ENCODE data around the gene SPATA33.

Gene SPATA33

DNA sequence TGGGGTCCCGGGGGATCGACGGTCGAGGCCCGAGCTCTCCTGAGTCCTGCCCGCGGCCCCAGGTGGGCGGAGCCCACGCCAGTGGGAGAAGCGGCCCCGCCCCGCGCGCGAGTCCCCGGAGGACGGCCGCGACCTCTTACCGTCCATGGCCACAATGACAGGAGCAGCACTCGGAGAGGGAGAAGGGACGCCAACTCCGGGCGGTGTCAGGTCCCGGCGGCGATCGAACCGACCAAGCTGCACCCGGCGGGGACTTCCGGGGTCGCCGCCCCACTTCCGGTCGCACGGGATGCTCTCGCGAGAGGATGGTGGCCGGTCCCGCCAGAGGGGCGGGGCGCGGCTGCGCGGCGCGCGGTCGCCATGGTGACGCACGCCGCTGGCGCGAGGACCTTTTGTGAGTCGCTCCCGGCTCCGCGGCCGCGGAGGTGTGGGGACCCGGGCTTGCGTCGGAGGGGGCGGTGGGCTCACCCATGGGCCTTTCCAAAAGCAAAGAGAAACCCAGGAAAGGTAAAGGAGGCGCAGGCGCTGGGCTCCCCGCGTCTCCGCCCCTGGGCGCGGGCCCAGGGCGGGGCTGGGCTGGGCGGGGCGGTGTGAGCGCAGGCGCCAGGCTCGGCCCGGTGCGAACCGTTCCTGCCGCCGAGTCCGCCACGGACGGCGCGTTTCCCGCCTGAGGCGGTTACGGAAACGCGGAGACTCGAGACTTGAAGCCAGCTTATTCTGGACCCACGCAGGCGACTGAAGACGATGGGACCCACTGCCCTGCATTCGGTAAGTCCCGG, at the start of gene SPATA33, which contains the start of gene CHMP1A:
Gene SPATA33, plus strand, starts transcription at position 395 of the 779 bp plus-strand sequence. Its CDS starts 76 bp downstream, at position 471.
Gene CHMP1A, minus strand, starts transcription at position 267 of the 779 bp plus-strand sequence. Its CDS starts 120 bp downstream, at position 147.
- peak; percentile 46 for DNase-seq

DNA sequence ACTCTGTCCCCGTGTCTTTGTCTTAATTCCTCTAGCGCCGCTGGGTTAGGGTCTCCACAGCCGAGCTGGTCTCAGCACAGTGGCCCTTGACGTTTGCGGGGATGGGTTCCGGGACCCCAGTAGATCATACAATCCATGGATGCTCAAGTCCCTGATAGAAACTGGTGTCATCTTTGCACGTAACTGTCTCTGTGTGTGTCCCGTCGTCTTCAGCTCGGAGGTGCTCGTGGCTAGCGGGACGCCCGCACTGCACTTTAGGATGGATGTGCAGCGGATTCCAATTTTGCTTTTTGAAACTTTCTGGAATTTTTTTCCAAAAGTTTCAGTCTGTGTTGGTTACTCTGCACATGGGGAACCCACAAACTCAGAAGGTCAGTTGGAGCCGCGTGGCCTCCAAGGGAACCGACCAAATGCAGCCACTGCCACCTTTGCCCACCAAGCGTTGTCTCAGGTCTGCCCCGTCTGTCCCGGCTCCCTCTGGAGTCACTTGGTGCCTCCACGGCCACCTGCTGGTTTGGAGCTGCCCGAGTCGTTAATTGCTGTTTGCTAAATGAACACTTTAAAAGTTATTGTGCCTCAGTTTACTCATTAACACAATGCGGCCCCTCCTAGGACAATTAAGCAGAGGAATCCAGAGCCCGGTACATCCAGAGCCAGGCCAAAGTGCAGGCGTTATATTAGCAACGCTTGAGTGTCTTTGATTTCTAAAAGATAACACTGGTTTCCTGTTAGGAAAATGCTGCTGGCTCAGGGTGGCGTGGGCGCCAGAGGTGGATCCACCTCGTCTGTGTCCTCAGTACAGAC, 49.5 kb upstream of the SPATA33 start:
- no peak for DNase-seq

DNA sequence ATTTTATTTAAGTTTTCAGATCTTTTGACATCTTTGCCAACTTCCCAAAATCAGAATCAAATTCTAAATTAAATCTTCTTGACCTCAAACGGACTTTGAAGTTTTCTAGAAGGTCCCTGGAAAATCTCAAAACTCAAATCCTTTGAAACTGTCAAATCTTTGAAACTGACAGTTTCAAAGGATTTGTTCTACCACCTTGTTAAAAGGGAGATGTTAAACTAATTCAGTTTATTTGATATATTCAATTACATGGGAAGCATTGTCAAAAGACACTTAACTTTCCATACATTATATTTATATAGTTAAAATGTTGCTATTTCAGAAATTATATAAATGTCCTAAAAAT, 47.6 kb upstream of the SPATA33 start:
- DNase-seq, result no peak

DNA sequence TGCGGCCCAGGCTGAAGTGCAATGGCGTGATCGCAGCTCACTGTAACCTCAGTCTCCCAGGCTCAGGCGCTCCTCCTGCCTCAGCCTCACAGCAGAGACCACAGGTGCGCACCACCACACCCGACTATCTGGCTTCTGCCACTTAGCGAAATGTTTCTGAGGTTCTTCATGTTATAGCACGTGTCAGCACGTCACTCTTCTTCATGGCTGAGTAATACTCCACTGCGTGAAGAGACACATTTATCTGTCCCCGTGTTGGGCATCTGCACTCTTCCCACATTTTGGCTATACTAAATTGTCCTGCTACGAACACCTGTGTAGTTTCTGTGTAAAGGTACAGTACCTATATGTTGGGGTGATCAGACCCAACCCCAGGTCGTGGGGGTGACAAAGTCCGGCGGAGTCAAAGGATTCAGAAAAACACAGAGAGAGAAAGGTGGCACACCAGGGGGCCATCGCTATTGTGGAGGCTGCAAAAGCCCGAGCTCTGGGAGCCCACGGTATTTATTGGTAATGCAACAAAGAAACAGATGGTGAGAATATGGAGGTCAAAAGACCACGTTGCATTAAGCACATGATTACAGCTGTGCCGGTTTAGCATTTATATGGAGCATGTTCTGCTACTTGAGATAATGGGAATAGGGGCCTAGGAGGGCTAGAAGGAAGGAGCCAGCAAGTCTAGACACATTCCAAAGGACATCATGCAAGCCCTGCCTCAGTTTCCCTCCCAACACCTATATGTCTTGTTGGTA, 45.0 kb upstream of the SPATA33 start:
- no peak for DNase-seq

DNA sequence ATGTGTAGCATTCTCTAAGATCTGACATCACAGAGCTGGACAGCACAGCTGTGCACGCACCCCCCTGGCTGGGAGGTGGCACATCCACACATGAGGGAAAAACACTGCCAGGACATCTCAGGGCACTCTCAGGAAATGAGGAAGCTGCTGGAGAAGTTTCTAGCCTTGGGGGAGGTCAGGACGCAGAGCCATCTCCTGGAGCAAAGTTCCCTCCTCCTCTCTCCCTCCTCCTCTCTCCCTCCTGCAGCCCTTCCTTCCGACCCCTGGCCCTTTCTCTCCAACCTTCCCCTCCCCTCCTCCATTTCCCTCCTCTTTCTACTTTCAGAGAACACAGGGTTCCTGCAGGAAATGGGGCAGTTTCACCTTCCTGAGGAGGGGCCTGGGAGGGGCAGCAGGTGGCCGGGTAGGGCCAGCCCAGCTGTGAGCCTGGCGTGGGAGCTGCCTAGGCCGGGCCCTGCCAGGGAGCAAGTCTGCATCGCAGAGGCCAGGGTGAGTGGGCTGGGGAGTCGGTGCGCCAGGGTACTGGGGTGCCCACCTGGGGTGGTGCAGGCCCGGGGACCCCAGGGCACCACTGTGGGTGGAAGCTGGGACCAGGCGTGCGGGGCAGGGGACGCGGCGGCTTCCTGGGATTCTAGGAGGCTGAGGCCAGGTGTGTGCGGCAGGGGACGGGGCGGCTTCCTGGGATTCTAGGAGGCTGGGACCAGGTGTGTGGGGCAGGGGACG, 44.2 kb upstream of the SPATA33 start, which contains the start of gene DPEP1:
Gene DPEP1, plus strand, starts transcription at position 412 of the 723 bp plus-strand sequence. CDS start 16,769 bp downstream, outside the sequence.
- DNase-seq, result peak; percentile 68

DNA sequence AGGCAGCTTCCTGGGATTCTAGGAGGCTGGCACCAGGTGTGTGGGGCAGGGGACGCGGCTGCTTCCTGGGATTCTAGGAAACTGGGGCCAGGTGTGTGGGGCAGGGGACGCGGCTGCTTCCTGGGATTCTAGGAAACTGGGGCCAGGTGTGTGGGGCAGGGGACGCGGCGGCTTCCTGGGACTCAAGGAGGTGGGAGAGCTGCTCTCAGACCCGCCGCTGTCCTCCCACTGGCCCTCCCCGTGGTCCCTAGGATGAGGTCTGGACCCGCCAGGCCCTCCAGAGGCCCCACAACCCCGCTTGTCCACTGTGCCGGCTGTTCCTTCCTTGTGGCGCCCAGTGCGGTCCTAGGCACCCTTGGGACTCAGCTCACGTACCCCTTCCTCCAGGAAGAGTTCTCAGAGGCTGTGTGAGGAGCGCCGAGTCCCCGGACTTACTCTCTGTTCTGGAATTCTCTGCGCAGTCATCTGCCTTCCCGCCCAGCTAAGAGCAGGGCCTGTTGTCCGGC, 43.6 kb upstream of the SPATA33 start:
- DNase-seq, result no peak

DNA sequence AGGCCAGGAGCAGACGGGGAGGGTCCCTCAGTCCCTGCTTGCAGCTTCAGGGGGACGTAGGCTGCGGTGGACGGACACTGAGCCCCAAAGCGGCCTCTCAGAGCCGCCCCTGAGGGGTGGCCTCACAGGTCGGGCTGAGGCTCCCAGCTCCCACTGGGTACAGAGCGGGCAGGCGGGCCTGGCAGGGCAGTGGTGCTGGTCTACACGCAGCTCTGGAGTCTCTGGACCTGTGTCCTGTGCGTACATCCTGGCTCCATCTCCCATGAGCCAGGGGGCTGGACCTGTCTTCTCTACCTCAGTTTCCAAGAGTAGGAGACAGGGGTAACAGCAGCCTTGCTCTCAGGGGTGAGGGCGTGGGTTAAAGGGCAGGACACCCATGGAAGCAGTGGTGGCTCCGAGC, 42.5 kb upstream of the SPATA33 start:
- DNase-seq, result no peak

DNA sequence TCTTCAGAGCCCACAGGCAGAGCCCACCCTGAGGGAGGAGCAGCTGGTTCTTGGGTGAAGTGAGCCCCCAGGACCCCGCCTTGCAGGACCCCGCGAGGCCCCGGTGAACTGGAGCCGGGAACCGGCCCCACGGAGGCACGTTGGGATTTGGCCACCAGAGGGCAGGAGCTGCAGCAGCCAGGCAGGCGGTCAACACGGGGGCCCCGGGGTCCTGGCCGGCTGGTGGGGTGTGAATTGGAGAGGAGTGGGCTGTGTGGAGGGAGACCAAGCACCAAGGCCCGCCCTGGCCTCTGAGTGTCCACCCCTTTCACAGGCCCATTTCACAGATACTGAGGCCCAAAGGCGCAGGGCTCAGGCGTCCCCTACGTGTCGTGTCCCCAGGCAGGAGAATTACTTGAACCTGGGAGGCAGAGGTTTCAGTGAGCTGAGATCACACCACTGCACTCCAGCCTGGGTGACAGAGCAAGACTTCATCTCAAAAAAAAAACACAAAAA, 42.0 kb upstream of the SPATA33 start:
- DNase-seq, result no peak

DNA sequence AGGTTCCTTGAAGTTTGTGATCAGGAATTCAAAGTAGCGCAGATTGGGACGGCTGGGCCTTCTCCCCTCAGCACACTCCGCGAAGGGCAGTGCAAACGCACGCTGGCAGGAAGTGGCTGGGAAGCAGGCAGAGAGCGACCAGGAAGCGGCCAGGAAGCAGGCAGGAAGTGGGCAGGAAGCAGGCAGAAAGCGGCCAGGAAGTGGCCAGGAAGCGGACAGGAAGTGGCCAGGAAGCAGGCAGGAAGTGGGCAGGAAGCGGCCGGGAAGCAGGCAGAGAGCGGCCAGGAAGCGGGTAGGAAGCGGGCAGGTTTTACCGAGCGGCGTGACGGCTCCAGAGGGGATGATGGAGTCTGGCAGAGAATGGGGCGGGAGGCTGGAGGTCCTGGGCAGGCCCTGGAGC, 41.0 kb upstream of the SPATA33 start:
- DNase-seq, result no peak

DNA sequence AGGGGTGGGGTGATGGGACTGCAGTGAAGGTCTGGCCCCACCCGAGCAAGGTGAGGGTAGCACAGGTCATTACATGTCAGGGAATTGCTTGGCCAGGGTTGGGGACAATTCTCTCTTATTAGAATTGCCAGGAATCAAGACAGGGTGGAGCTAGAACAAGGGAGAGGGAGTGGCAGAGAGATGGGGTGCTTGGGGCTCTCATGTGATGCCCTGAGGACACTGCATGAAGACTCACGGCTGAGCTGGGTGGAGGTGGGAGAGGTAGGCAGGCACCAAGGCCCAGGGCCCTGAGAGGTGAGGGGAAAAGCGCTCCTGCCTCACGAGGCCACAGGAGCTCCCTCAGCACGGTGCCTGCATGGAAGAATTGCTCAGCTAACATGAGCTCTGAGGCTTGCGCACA, 40.6 kb upstream of the SPATA33 start:
- no peak for DNase-seq

DNA sequence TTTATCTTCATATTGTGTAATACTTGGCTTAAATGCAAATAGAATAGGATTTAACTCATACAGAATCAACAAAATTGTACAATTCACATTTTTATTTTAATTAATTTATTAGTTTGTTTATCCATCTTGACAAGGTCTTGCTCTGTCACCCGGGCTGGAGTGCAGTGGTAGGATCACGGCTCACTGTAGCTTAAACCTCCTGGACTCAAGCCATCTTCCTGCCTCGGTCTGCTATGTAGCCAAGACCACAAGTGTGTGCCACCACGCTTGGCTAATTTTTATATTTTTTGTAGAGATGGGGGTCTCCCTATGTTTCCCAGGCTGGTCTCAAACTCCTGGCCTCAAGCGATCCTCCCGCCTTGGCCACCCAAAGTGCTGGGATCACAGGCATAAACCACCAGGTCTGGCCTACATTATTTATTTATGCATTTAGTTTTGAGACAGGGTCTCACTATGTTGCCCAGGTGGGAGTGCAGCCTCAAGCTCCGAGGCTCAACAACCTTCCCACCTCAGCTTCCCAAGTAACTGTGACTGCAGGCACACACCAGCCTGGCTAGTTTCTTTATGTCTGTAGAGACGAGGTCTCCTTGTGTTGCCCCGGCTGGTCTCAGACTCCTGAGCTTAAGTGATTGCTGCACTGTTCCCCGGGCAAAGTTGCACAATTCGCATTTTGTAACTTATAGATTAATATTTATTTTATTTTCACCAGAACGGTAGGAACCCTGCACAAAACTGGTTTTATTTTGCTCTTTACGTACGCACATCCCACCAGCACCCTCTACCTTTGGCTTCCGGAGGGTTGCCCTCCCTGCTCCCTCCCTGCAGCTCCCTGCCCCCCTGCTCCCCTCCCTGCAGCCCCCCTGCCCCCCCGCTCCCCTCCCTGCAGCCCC, 39.3 kb upstream of the SPATA33 start:
- peak; percentile 23 for DNase-seq

DNA sequence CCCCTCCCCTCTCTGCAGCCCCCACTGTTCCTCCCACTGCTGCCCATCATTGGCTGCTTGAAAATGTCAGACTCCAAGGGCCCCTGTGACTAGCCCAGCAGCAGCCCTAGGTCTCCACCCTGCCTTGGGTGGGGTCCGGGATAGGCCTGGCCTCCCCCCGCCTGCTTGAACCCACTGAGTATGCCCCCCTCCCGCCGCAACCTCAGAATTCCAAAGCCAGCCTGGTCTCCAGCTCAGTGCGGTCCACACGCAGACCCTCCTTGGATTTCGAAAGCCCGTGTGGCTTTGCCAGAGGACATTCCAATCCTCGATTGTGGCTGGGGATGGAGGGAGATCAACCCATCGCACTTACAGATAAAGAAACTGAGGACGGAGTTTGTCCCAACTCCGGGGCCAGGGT, 37.8 kb upstream of the SPATA33 start:
- no peak for DNase-seq

DNA sequence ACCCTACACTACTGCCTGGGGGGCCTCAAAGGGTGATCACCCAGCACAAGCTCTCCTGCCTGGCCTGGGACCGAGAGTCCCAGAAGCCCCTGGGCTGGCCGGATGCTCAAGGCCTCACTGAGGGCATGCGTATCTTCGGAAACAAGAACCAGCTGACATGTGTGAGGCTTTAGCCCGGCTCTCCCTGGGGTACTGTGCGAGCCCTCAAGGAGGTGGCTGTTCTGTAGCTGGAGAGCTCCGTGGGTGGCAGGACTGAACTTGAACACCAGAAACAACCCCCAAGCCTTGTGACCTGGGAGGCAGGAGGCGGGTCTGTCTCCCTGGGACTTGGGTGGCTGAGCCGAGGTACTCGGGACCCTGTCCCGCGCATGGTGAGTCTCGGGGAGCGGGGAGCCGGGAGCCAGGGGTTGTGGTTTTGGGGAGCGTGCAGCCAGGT, 37.2 kb upstream of the SPATA33 start:
- no peak for DNase-seq

DNA sequence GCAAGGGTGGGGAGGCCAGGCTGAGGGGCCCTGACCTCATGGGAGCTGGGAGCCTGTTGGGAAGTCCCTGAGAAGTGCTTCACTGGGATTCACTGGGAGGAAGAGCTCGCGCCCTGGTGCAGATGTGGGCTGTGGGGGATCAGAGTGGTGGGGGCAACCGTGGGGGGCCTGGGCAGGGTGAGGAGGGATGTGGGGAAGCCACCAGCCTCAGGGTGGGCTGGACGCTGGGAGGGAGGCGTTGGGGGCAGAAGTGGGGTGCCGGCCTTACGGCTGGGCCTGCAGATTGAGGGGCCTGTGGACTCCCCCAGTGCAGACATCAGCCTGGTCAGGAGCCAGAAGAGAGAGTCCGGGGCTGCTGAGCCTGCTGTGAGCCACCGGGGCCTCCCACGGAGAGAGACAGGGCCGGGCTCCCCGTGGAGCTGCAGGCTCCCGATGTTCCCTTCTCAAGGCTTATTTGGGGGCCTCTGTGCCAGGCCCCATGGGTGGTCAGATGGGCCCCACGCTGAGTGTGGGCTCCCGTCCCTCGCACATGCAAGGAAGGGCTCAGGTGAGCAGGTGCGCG, 36.4 kb upstream of the SPATA33 start:
- no peak for DNase-seq

DNA sequence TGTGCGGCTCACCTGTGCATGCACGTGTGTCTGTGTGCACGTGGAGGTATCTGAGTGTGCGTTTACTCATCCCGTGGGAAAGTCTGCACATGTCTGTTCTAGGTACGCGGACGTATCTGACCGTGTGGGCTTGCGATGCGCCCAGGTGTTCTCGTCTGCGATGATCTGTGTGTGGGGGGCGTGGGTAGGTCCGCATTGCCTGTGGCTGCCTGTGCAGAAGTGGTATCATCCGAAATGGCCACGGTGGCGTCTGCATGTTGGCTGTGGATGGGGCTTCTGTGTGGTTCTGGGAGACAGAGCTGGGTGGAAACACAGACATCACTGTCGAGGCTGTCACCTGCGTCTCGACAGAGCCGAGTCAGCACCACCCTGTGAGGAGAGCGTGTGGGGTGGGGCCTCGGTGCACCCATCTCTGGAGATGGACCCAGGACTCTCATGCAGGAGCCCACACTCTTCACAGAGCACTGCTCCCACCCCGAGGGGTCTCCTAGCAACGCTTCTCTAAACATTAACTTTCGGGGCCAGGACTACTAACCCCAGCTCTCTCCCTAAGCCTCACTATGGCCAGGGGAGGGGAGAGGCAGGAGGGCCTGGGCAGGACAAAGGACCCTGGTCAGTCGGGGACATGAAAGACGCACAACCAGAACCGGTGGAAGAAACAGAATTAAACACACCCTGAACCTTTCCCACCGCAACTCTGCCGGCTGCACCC, 35.8 kb upstream of the SPATA33 start:
- no peak for DNase-seq

DNA sequence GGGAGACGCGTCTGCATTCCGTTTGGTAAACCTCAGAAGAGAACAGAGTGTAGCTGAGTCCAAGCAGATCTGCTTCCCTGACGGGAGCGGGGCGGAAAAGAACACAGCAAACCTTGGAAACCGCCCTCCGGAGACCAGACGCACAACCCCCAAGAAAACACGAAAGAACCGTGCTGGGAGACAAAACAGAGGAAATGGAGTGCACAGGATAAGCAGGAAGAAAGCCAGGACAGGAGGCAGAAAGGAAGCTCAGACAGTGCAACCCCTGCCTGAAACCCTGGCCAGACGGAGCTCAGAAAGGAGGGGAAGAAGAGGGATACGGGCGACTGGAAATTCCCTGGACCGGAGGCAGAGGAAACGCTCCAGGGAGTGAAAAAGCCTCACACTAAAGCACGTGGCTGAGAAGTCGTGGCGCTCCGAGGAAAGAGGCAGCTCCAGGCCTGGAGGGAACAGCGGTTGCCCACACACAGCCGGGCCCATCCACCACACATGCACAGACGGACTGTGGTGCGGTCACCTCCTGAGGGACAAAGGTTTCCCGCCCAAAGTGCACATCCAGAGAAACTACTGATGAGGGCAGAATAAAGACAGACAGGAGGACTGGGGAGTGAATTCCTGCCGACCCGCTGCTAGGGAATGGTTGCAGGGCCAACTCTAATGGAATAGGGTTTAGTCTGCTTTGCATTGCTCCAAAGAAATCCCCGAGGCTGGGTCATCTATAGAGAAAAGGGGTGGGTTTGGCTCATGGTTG, 34.0 kb upstream of the SPATA33 start:
- DNase-seq, result no peak

DNA sequence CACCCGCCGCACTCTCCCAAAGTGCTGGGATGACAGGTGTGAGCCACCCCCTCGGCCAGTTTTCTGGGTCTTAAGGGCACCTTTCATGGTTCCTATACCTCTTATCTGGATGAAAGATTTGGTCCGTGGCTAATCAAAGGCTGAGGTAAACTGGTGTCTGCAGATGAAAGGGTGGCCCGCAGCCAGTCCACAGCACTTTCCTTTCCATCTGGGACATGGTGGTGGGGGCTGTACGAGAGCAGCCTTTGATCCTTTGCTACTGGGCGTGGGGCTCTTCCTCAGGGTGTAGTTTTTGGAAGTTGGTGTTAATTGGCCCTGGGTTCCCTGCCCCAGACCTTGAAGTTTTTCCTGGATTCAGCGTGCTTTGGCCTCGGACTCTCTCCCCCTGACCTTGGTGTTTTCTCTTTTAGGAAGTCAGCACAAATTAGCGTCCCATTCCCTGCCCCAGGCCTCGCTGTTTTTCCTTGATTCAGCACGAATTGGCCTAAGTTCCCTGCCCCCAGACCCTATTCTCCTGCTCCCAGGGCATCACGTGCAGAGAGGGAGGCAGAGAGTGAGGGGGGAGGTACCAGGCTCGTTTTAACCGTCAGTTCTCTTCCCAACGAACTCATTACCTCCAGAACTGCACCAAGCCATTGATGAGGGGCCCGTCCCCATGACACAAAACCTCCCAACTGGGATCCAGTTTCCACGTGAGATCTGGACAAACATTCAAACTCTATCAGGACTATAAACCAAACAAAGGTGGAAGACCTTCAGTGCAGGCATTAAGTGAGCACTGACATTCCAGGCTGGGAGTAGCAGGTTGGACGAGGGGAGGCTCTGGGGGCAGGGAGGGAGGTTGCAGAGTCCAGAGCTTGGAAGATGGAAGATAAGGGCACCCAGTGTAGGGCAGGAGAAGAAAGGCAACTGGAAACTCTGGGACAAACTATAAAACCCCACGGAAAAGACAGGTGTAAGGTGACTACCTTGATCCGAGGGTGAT, 32.6 kb upstream of the SPATA33 start:
- no peak for DNase-seq

Measured in GF-D8 (cell line).